CD8-positive, alpha-beta memory T cell (primary cell): ENCODE results near the gene TCEA2. TPM values are rescaled to one million over a fixed set of nuclear protein-coding genes. Genes with fewer than 3 reads are reported as not detected.

ENCODE experiments used
- CTCF ChIA-PET: fragments of 350-600 bp; sonication (Branson Sonifier 250); formaldehyde crosslinking; loops from one replicate; lab custom pipeline; 2021; ENCODE audit warnings: antibody characterized with exemption; lab: Charles Lee
- POLR2A ChIA-PET: fragments of 350-600 bp; sonication (Branson Sonifier 250); formaldehyde crosslinking; loops from one replicate; lab custom pipeline; 2021; ENCODE audit warnings: antibody characterized with exemption; lab: Charles Lee
- DNase-seq, 5 donors: peaks; one replicate each; pipeline versions ENCODE4 v3.0.0 to v3.0.0-alpha.2; 2020 to 2022; ENCODE audit warnings: mixed read lengths in 1 of 5
- H3K27ac ChIP-seq: one replicate; pipeline ENCODE4 v1.7.0; 2013; ENCODE audit warnings: low read depth, mild to moderate bottlenecking, low read length, moderate library complexity
- H3K27me3 ChIP-seq: 2 replicates; pipeline ENCODE4 v1.7.0; 2013; ENCODE audit warnings: low read length, mild to moderate bottlenecking; ENCODE audit not compliant: insufficient read depth, poor library complexity, severe bottlenecking
- H3K36me3 ChIP-seq: 2 replicates; pipeline ENCODE4 v1.7.0; 2013; ENCODE audit warnings: mild to moderate bottlenecking, low read length, moderate library complexity; ENCODE audit not compliant: insufficient read depth
- H3K4me1 ChIP-seq: 2 replicates; pipeline ENCODE4 v1.7.0; 2013; ENCODE audit warnings: mild to moderate bottlenecking, low read length, moderate library complexity; ENCODE audit not compliant: insufficient read depth
- H3K4me3 ChIP-seq: 2 replicates; pipeline ENCODE4 v1.7.0; 2013; ENCODE audit warnings: mild to moderate bottlenecking, low read length
- H3K9me3 ChIP-seq: 2 replicates; pipeline ENCODE4 v1.7.0; 2013; ENCODE audit warnings: mild to moderate bottlenecking, low read length
- H3K27ac Mint-ChIP-seq, 8 donors: one replicate each; pipeline ENCODE4 v1.8.0; 2020 to 2021; ENCODE audit warnings: mixed read lengths in 8 of 8, mild to moderate bottlenecking in 6 of 8, inconsistent platforms in 3 of 8, moderate library complexity in 3 of 8
- H3K27me3 Mint-ChIP-seq, 2 donors: one replicate each; pipeline ENCODE4 v1.8.0; 2020 to 2021; ENCODE audit warnings: mixed read lengths in 2 of 2, mild to moderate bottlenecking in 1 of 2, moderate library complexity in 1 of 2
- H3K36me3 Mint-ChIP-seq, 3 donors: one replicate each; pipeline ENCODE4 v1.8.0; 2020 to 2021; ENCODE audit warnings: mixed read lengths in 3 of 3, inconsistent platforms in 1 of 3, mild to moderate bottlenecking in 1 of 3
- H3K4me1 Mint-ChIP-seq, 3 donors: one replicate each; pipeline ENCODE4 v1.8.0; 2020 to 2021; ENCODE audit warnings: mixed read lengths in 3 of 3, inconsistent platforms in 1 of 3, mild to moderate bottlenecking in 1 of 3
- H3K4me3 Mint-ChIP-seq, 7 donors: one replicate each; pipeline ENCODE4 v1.8.0; 2020 to 2021; ENCODE audit warnings: mixed read lengths in 7 of 7, mild to moderate bottlenecking in 6 of 7, moderate library complexity in 4 of 7, inconsistent platforms in 2 of 7
- H3K9me3 Mint-ChIP-seq, 5 donors: one replicate each; pipeline ENCODE4 v1.8.0; 2020 to 2022; ENCODE audit warnings: mixed read lengths in 5 of 5, mild to moderate bottlenecking in 3 of 5, moderate library complexity in 2 of 5, inconsistent platforms in 1 of 5
- polyA plus RNA-seq: library from polyadenylated mRNA; unstranded; fragments of 300-500 nt; fragmentation: Illumina TruSeq; gene quantifications from one replicate; pipeline ENCODE4 v1.2.3, GENCODE V29; 2021
- total RNA-seq, 2 experiments: library from RNA; stranded (reverse); gene quantifications; one replicate each; pipeline ENCODE4 v1.2.3, GENCODE V29; 2021

The TCEA2 gene
- total and polyA plus RNA-seq, 3 experiments from 2014 or later = 24.2 to 30.9 (median 24.5) TPM

GRCh38 chr20:64119681-64120341, 56.8 kb downstream of the TCEA2 start:
- DNase-seq = no peak
- peak overlapping the region; percentile 43 for H3K4me3 ChIP-seq
- POLR2A ChIA-PET = interaction anchor here (1.8 kb wide), 1 partner anchor 81 kb away, joined by 6 read pairs; no protein-coding TSS in a partner anchor
- H3K27me3 ChIP-seq = no peaks in the 10 kb centered on the region
- Mint-ChIP-seq H3K4me3 (peak overlapping the region; percentile 47 to 74 (median 70)), H3K9me3 (no peaks in the 10 kb centered on the region), H3K4me1 (peaks cover 6 to 10% (median 7%) of the 10 kb centered on the region in 3 donors), H3K27ac (peak overlapping the region in 5 of 8 donors; percentile 9 to 78 (median 44)), H3K27me3 (peaks cover 8 to 23% of the 10 kb centered on the region in 2 donors), H3K36me3 (no peaks in the 10 kb centered on the region)
- peaks cover 11% of the 10 kb centered on the region for H3K4me1 ChIP-seq
- no peaks in the 10 kb centered on the region for H3K36me3 ChIP-seq
- H3K27ac ChIP-seq = no peak overlapping the region
- CTCF ChIA-PET = interaction anchor here (0.6 to 4.1 kb wide), 13 partner anchors 9 to 213 kb away, joined by 3 to 71 read pairs (median 4); partner anchors contain the start of genes LKAAEAR1, OPRL1, PRPF6 and RGS19
- H3K9me3 ChIP-seq = no peaks in the 10 kb centered on the region

DNA sequence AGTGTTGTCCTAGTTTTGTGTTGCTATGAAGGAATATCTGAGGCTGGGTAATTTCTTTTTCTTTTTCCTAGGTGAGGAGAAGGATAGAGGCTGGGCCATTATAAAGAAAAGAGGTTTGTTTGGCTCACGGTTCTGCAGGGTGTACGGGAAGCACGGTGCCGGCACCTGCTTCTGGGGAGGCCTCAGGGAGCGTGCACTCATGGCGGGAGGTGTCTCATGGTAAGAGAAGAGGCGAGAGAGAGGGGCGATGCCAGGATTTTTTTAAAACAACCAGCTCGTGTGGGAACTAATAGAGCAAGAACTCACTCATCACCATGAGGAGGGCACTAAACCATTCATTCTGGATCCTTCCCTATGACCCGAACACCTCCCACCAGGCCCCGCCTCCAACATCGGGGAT, 58.6 kb downstream of the TCEA2 start:
- Mint-ChIP-seq H3K4me3 (no peak overlapping the region), H3K36me3 (no peaks in the 10 kb centered on the region), H3K27me3 (peaks cover 8 to 27% of the 10 kb centered on the region in 2 donors), H3K27ac (no peak overlapping the region), H3K4me1 (peaks cover 6 to 10% (median 7%) of the 10 kb centered on the region in 3 donors), H3K9me3 (no peaks in the 10 kb centered on the region)
- H3K36me3 ChIP-seq = no peaks in the 10 kb centered on the region
- peaks cover 11% of the 10 kb centered on the region for H3K4me1 ChIP-seq
- H3K4me3 ChIP-seq = no peak overlapping the region
- POLR2A ChIA-PET = interaction anchor here (0.6 kb wide), 1 partner anchor 26 kb away, joined by 3 read pairs; no protein-coding TSS in a partner anchor
- H3K9me3 ChIP-seq = no peaks in the 10 kb centered on the region
- CTCF ChIA-PET = interaction anchor here (1.3 to 4.1 kb wide), 5 partner anchors 11 to 584 kb away, joined by 5 to 71 read pairs (median 10); partner anchors contain the start of genes LKAAEAR1, OPRL1, PTK6 and RGS19
- DNase-seq = no peak
- no peak overlapping the region for H3K27ac ChIP-seq
- no peaks in the 10 kb centered on the region for H3K27me3 ChIP-seq

Other genes with a start within 250 kb of the TCEA2 start
- under 1 TPM; 0.31 to 0.39 TPM for gene ZBTB46, start 231.9 kb upstream of the TCEA2 start, total RNA-seq
- gene ZBTB46, start 231.9 kb upstream of the TCEA2 start, polyA plus RNA-seq = 0.08 TPM
- gene ABHD16B, start 201.7 kb upstream of the TCEA2 start, total RNA-seq = not detected
- gene ABHD16B, start 201.7 kb upstream of the TCEA2 start, polyA plus RNA-seq = not detected
- gene TPD52L2, start 197.9 kb upstream of the TCEA2 start, total RNA-seq = 10 to 100 TPM; 60.0 to 64.4 TPM
- gene TPD52L2, start 197.9 kb upstream of the TCEA2 start, polyA plus RNA-seq = 72.1 TPM
- 10 to 100 TPM; 38.9 to 40.9 TPM for gene DNAJC5, start 168.1 kb upstream of the TCEA2 start, total RNA-seq
- 8.3 TPM for gene DNAJC5, start 168.1 kb upstream of the TCEA2 start, polyA plus RNA-seq
- gene UCKL1, start 106.8 kb upstream of the TCEA2 start, total RNA-seq = 10 to 100 TPM; 35.7 to 36.2 TPM
- 34.5 TPM for gene UCKL1, start 106.8 kb upstream of the TCEA2 start, polyA plus RNA-seq
- gene ZNF512B, start 93.3 kb upstream of the TCEA2 start, total RNA-seq = 10 to 100 TPM; 11.5 to 12.1 TPM
- 1.0 TPM for gene ZNF512B, start 93.3 kb upstream of the TCEA2 start, polyA plus RNA-seq
- 10 to 100 TPM; 19.3 to 24.5 TPM for gene SAMD10, start 83.6 kb upstream of the TCEA2 start, total RNA-seq
- 15.6 TPM for gene SAMD10, start 83.6 kb upstream of the TCEA2 start, polyA plus RNA-seq
- gene PRPF6, start 82.1 kb upstream of the TCEA2 start, total RNA-seq = 10 to 100 TPM; 76.2 to 78.3 TPM
- gene PRPF6, start 82.1 kb upstream of the TCEA2 start, polyA plus RNA-seq = 97.1 TPM
- gene C20orf204, start 27.0 kb upstream of the TCEA2 start, total RNA-seq = 1 to 10 TPM; 2.4 to 2.7 TPM
- 0.40 TPM for gene C20orf204, start 27.0 kb upstream of the TCEA2 start, polyA plus RNA-seq
- gene SOX18, start 13.6 kb upstream of the TCEA2 start, total RNA-seq = not detected
- gene SOX18, start 13.6 kb upstream of the TCEA2 start, polyA plus RNA-seq = not detected
- gene RGS19, start 16.3 kb downstream of the TCEA2 start, total RNA-seq = 10 to 100 TPM; 35.3 to 36.9 TPM
- 120 TPM for gene RGS19, start 16.3 kb downstream of the TCEA2 start, polyA plus RNA-seq
- under 1 TPM; 0.38 to 0.44 TPM for gene OPRL1, start 16.9 kb downstream of the TCEA2 start, total RNA-seq
- 0.49 TPM for gene OPRL1, start 16.9 kb downstream of the TCEA2 start, polyA plus RNA-seq
- gene LKAAEAR1, start 21.2 kb downstream of the TCEA2 start, total RNA-seq = under 1 TPM; 0.29 to 0.39 TPM
- gene LKAAEAR1, start 21.2 kb downstream of the TCEA2 start, polyA plus RNA-seq = 1.2 TPM
- gene NPBWR2, start 44.4 kb downstream of the TCEA2 start, total RNA-seq = not detected
- gene NPBWR2, start 44.4 kb downstream of the TCEA2 start, polyA plus RNA-seq = not detected
- gene MYT1, start 101.3 kb downstream of the TCEA2 start, total RNA-seq = under 1 TPM in 1 of 2 experiments, not detected in 1; 0.07 TPM
- not detected for gene MYT1, start 101.3 kb downstream of the TCEA2 start, polyA plus RNA-seq
- 10 to 100 TPM; 36.8 to 37.4 TPM for gene PCMTD2, start 192.6 kb downstream of the TCEA2 start, total RNA-seq
- 58.8 TPM for gene PCMTD2, start 192.6 kb downstream of the TCEA2 start, polyA plus RNA-seq